Adrenal gland (tissue), 5 donors: Measurements from ENCODE around the gene NF1.

ENCODE experiments used
- CTCF ChIP-seq, 6 experiments: fragments of 450-650 bp in 4 of 6; fragments of 200-600 bp in 2 of 6; sonication (generic) in 1 of 6; IDR thresholded peaks; 1 replicate in 5 of 6; 2 replicates in 1 of 6; pipeline versions ENCODE4 v1.5.1 to v1.8.0; 2016 to 2021; ENCODE audit warnings: antibody characterized with exemption in 6 of 6, mild to moderate bottlenecking in 2 of 6, moderate library complexity in 1 of 6
- POLR2A ChIP-seq, 2 donors: fragments of 450-650 bp; IDR thresholded peaks; one replicate each; pipeline ENCODE4 v1.6.1; 2017; ENCODE audit warnings: antibody characterized with exemption in 2 of 2, mild to moderate bottlenecking in 2 of 2, moderate library complexity in 1 of 2
- donor health status: DM: no; HTN: no; CAD: no.

- TF ChIP-seq CTCF (IDR thresholded peaks at IDR 0.05): no peak
- TF ChIP-seq POLR2A (IDR thresholded peaks at IDR 0.05): no peak
Measured at GRCh38 chr17:31241116-31241515, 146.3 kb downstream of the NF1 start.
